HL-60/S4 (cell line): ENCODE data around the gene NOB1.

Source experiments
- in situ Hi-C: fragments of 300-500 bp; cut with MboI; formaldehyde crosslinking; loops from 2 replicates; pipeline ENCODE4 v1.14.3; 2022; ENCODE audit warnings: low sequenced_read_pairs

The NOB1 gene

DNA sequence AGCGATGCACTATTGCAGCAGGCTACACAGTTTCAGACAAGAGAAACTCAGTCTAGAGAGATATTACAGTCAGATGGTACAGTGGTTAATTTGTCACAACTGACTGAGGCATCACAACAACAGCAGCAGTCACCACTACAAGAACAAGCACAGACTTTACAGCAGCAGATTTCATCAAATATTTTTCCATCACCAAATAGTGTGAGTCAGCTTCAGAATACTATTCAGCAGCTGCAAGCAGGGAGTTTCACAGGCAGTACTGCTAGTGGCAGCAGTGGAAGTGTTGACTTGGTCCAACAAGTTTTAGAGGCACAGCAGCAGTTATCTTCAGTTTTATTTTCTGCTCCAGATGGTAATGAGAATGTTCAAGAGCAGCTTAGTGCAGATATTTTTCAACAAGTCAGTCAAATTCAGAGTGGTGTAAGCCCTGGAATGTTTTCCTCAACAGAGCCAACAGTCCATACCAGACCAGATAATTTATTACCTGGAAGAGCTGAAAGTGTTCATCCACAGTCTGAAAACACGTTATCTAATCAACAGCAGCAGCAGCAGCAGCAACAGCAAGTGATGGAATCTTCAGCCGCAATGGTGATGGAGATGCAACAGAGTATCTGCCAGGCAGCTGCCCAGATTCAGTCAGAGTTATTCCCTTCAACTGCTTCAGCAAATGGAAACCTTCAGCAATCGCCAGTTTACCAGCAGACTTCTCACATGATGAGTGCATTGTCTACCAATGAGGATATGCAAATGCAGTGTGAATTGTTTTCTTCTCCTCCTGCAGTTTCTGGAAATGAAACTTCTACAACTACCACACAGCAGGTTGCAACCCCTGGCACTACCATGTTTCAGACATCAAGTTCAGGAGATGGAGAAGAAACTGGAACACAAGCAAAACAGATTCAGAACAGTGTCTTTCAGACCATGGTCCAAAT lies 62.5 kb downstream of the NOB1 start:
- in situ Hi-C loops = no loop called here
